GM20431 (cell line): ENCODE measurements around the gene UBE2J2.

Experiments used
- in situ Hi-C: fragments of 300-500 bp; cut with MseI, MboI; formaldehyde crosslinking; loops from one replicate; pipeline ENCODE4 v1.15.0; 2020; ENCODE audit warnings: low sequenced_read_pairs; ENCODE audit not compliant: unreplicated experiment

The UBE2J2 gene

GRCh38 chr1:1310109-1310385 is 36.4 kb upstream of the UBE2J2 start:
- in situ Hi-C loops: no loop called here

- in situ Hi-C loops: no loop called here
Observed at GRCh38 chr1:1309251-1310108, 35.8 kb upstream of the UBE2J2 start.

GRCh38 chr1:1308756-1309250 is 35.1 kb upstream of the UBE2J2 start:
- in situ Hi-C loops: no loop called here

- in situ Hi-C loops: no loop called here
Observed at GRCh38 chr1:1307923-1308755, 34.5 kb upstream of the UBE2J2 start, which contains the start of the genes ACAP3 and PUSL1. Gene ACAP3 (minus strand): TSS chr1:1307930. CDS start chr1:1307815, 115 bp downstream. Gene PUSL1 (plus strand): TSS chr1:1308597. CDS start chr1:1308644, 47 bp downstream.

- in situ Hi-C loops: no loop called here
Observed at GRCh38 chr1:1307261-1307922, 33.7 kb upstream of the UBE2J2 start.

- in situ Hi-C loops: no loop called here
Observed at GRCh38 chr1:1306661-1307260, 33.1 kb upstream of the UBE2J2 start.

GRCh38 chr1:1306070-1306660 is 32.5 kb upstream of the UBE2J2 start:
- in situ Hi-C loops: no loop called here

- in situ Hi-C loops: no loop called here
Observed at GRCh38 chr1:1305300-1306069, 31.8 kb upstream of the UBE2J2 start.

GRCh38 chr1:1304331-1305299 is 31.0 kb upstream of the UBE2J2 start:
- in situ Hi-C loops: no loop called here

GRCh38 chr1:1303736-1304135 is 30.1 kb upstream of the UBE2J2 start:
- in situ Hi-C loops: no loop called here

GRCh38 chr1:1302951-1303509 is 29.4 kb upstream of the UBE2J2 start:
- in situ Hi-C loops: no loop called here

- in situ Hi-C loops: no loop called here
Observed at GRCh38 chr1:1302006-1302430, 28.4 kb upstream of the UBE2J2 start.

GRCh38 chr1:1300352-1300739 is 26.7 kb upstream of the UBE2J2 start:
- in situ Hi-C loops: no loop called here

- in situ Hi-C loops: no loop called here
Observed at GRCh38 chr1:1299686-1300351, 26.2 kb upstream of the UBE2J2 start.

GRCh38 chr1:1298861-1299685 is 25.4 kb upstream of the UBE2J2 start:
- in situ Hi-C loops: no loop called here

GRCh38 chr1:1297802-1298424 is 24.3 kb upstream of the UBE2J2 start:
- in situ Hi-C loops: no loop called here
